GM23338 (cell line): ENCODE results near the gene SLC2A13.

Source experiments
- EZH2 ChIP-seq: fragments of 200-600 bp; sonication (generic); IDR thresholded peaks from one replicate; pipeline ENCODE4 v1.8.0; 2017; ENCODE audit warnings: antibody characterized with exemption, mild to moderate bottlenecking, low read depth; ENCODE audit not compliant: unreplicated experiment
- POLR2AphosphoS5 ChIP-seq: IDR thresholded peaks from 2 replicates; pipeline ENCODE4 v1.6.1; 2016; ENCODE audit warnings: antibody characterized with exemption, low read depth

GRCh38 chr12:40144023-40144422 lies 38.1 kb upstream of the SLC2A13 start:
- TF ChIP-seq EZH2 = no peak
- no peak for TF ChIP-seq POLR2AphosphoS5
